Measurements from ENCODE around the gene POLR1D.

DNA sequence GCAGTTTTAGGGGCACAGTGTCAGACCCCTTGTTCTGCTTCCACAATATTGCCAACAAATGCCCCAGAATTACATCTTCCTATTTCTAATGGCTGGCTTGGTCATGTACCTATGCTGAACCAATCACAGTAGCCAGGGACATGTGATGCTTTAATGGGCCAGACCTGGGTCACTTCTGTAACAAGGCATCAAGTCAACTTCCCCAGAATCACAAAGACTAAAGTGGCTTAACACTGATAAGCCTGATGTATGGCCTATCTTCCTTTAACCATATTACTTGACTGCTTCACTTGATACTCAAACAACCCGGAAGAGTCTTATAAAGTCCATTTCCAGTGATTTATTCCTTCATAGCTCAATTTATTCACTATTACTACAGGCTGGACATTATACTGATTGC lies 21.0 kb upstream of the POLR1D start:
- TF ChIP-seq, protein P1, sequence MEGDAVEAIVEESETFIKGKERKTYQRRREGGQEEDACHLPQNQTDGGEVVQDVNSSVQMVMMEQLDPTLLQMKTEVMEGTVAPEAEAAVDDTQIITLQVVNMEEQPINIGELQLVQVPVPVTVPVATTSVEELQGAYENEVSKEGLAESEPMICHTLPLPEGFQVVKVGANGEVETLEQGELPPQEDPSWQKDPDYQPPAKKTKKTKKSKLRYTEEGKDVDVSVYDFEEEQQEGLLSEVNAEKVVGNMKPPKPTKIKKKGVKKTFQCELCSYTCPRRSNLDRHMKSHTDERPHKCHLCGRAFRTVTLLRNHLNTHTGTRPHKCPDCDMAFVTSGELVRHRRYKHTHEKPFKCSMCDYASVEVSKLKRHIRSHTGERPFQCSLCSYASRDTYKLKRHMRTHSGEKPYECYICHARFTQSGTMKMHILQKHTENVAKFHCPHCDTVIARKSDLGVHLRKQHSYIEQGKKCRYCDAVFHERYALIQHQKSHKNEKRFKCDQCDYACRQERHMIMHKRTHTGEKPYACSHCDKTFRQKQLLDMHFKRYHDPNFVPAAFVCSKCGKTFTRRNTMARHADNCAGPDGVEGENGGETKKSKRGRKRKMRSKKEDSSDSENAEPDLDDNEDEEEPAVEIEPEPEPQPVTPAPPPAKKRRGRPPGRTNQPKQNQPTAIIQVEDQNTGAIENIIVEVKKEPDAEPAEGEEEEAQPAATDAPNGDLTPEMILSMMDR (IDR thresholded peaks at IDR 0.05) = no peak
- TF ChIP-seq POLR2A (IDR thresholded peaks at IDR 0.05) = no peak

Measured in esophagus squamous epithelium (tissue), 4 donors.